Lung (tissue), 12 donors: ENCODE results near the gene FOXG1. TPM values are rescaled to one million over a fixed set of nuclear protein-coding genes. Genes with fewer than 3 reads are reported as not detected.

Experiments used
- ATAC-seq: fragments of 200-7000 bp; cut with Tn5 transposase; one replicate; pipeline ENCODE4 v1.9.1; 2020; ENCODE audit warnings: moderate number of reproducible peaks; ENCODE audit not compliant: insufficient read depth, low FRiP score
- DNase-seq, 3 donors: peaks; one replicate each; pipeline ENCODE4 v3.0.0-alpha.2; 2013 to 2017
- H3K27ac ChIP-seq, 2 donors: one replicate each; pipeline ENCODE4 v1.5.1; 2013; ENCODE audit warnings: mild to moderate bottlenecking in 2 of 2, moderate library complexity in 2 of 2, control low read depth in 1 of 2, inconsistent platforms in 1 of 2, low read depth in 1 of 2, low read length in 1 of 2
- H3K27me3 ChIP-seq, 3 donors: one replicate each; pipeline ENCODE4 v1.5.1; 2013; ENCODE audit warnings: low read length in 2 of 3; ENCODE audit not compliant: control insufficient read depth in 3 of 3, insufficient read depth in 3 of 3
- H3K36me3 ChIP-seq, 4 donors: one replicate each; pipeline ENCODE4 v1.5.1; 2013; ENCODE audit warnings: low read length in 4 of 4, mild to moderate bottlenecking in 1 of 4, moderate library complexity in 1 of 4; ENCODE audit not compliant: control insufficient read depth in 4 of 4, insufficient read depth in 4 of 4
- H3K4me1 ChIP-seq, 5 donors: one replicate each; pipeline ENCODE4 v1.5.1; 2013; ENCODE audit warnings: low read length in 5 of 5, mild to moderate bottlenecking in 2 of 5, moderate library complexity in 1 of 5; ENCODE audit not compliant: control insufficient read depth in 5 of 5, insufficient read depth in 5 of 5
- H3K4me3 ChIP-seq: one replicate; pipeline ENCODE4 v1.5.1; 2013; ENCODE audit warnings: mild to moderate bottlenecking, control low read depth, moderate library complexity
- H3K9ac ChIP-seq, 2 donors: one replicate each; pipeline ENCODE4 v1.5.1; 2013; ENCODE audit warnings: low read length in 2 of 2, control low read depth in 1 of 2; ENCODE audit not compliant: insufficient read depth in 1 of 2
- H3K9me3 ChIP-seq, 4 donors: one replicate each; pipeline ENCODE4 v1.5.1; 2013; ENCODE audit warnings: low read length in 3 of 4, mild to moderate bottlenecking in 1 of 4, moderate library complexity in 1 of 4; ENCODE audit not compliant: control insufficient read depth in 4 of 4, insufficient read depth in 3 of 4
- CTCF ChIP-seq: IDR thresholded peaks from 2 replicates; pipeline ENCODE4 v1.5.1; 2012; ENCODE audit warnings: mild to moderate bottlenecking; ENCODE audit errors: control extremely low read depth, extremely low read depth
- WGBS, 2 donors: extraction: QIAGEN DNeasy Blood & Tissue Kit; methylation state at CpG; one replicate each; pipeline ENCODE4 v1.1.7; 2013; 5-methylcytosine and 5-hydroxymethylcytosine counted together
- polyA plus RNA-seq, 2 donors: library from polyadenylated mRNA; stranded (reverse); fragments of 200-250 nt; gene quantifications; one replicate each; pipeline ENCODE4 v1.2.1, GENCODE V29; 2013
- total RNA-seq, 2 donors: library from RNA; depleted of rRNA in 1 of 2; stranded (reverse); fragments of >200 nt in 1 of 2; gene quantifications; one replicate each; pipeline ENCODE4 v1.2.1, GENCODE V29; 2014 to 2021
- donor health status: control.
- donor health status: control.
- donor health status: Bipolar disorder and iron deficiency.
- donor health status: healthy.
- donor health status: DM: yes; HTN: yes; CAD: no.

FOXG1 gene
- total and polyA plus RNA-seq, 4 donors: 0.02 to 0.06 TPM; not detected in 2

GRCh38 chr14:28773176-28773575 lies 6.6 kb downstream of the FOXG1 start:
- no peak overlapping the region for H3K4me3 ChIP-seq
- DNase-seq: peak in 1 of 3 donors; percentile 1
- no peaks in the 10 kb centered on the region for H3K36me3 ChIP-seq
- H3K4me1 ChIP-seq: peaks cover 0 to 3% (median 0%) of the 10 kb centered on the region in 5 donors
- WGBS, 2 donors: 5 to 7% methylated on average over 7 of the region's 7 CpGs
- no peak overlapping the region for H3K9ac ChIP-seq
- H3K9me3 ChIP-seq: peaks cover 0 to 12% (median 0%) of the 10 kb centered on the region in 4 donors
- H3K27me3 ChIP-seq: peaks cover 5 to 98% (median 97%) of the 10 kb centered on the region in 3 donors
- TF ChIP-seq CTCF: no peak
- ATAC-seq: no peak
- no peak overlapping the region for H3K27ac ChIP-seq

- DNase-seq: peak; percentile 22 to 54 (median 42)
- no peak for ATAC-seq
Measured at GRCh38 chr14:28773861-28774691, 7.5 kb downstream of the FOXG1 start.

GRCh38 chr14:28774764-28775735 lies 8.5 kb downstream of the FOXG1 start:
- Histone ChIP-seq H3K27me3 (peaks cover 7 to 96% (median 95%) of the 10 kb centered on the region in 3 donors), H3K36me3 (no peaks in the 10 kb centered on the region), H3K4me3 (no peak overlapping the region), H3K4me1 (peaks cover 0 to 3% (median 0%) of the 10 kb centered on the region in 5 donors), H3K9me3 (peaks cover 0 to 9% (median 0%) of the 10 kb centered on the region in 4 donors), H3K27ac (no peak overlapping the region), H3K9ac (no peak overlapping the region)
- TF ChIP-seq CTCF: no peak
- no peak for ATAC-seq
- 9% methylated on average over 29 of the region's 29 CpGs for WGBS, 2 donors
- DNase-seq: peak in 1 of 3 donors; percentile 1

More at GRCh38 chr14:28773861-28774691, 7.5 kb downstream of the FOXG1 start:
- H3K27ac ChIP-seq: no peak overlapping the region
- no peak for TF ChIP-seq CTCF
- H3K27me3 ChIP-seq: peaks cover 7 to 97% (median 95%) of the 10 kb centered on the region in 3 donors
- H3K36me3 ChIP-seq: no peaks in the 10 kb centered on the region
- H3K9me3 ChIP-seq: peaks cover 0 to 9% (median 0%) of the 10 kb centered on the region in 4 donors
- WGBS, 2 donors: 4 to 5% methylated on average over 47 of the region's 47 CpGs
- no peak overlapping the region for H3K9ac ChIP-seq
- H3K4me1 ChIP-seq: peaks cover 0 to 3% (median 0%) of the 10 kb centered on the region in 5 donors
- H3K4me3 ChIP-seq: no peak overlapping the region
